Measurements from ENCODE around the gene ACOT11.

DNA sequence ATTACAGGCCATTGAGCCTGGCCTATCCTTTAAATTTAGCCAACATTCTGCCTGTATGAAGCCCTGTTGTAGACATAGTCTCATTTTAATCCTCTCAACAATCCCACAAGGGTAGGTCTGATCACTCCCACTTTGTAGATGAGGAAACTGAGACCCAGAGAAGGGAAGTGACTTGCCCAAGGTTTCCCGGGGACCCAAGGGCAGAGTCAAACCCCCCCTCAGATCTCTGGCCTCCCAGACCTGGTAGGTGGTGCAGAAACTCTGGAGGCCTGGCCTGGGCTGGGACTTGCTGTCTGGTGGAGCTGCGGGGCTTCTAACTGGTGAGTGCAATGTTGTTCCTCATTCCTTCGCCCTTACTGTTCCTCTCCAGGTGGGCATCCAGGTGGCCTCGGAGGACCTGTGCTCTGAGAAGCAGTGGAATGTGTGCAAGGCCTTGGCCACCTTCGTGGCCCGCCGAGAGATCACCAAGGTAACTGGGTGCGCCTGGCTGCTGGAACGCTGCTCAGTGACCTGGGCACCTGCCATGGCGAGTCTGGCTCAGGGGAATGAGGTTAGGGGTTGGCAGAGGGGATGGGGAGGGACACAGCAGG, 45.6 kb downstream of the ACOT11 start:
- TF ChIP-seq POLR2AphosphoS5 (IDR thresholded peaks at IDR 0.05; ENCODE audit: borderline replicate concordance, low read depth, low read length) = no peak
- TF ChIP-seq EZH2 (IDR thresholded peaks at IDR 0.05) = no peak
- TF ChIP-seq FOXP2 (optimal IDR thresholded peaks at IDR 0.05; ENCODE audit: control extremely low read depth, extremely low read length, insufficient read depth) = no peak
